Measurements from ENCODE around the gene FCRLA.

DNA sequence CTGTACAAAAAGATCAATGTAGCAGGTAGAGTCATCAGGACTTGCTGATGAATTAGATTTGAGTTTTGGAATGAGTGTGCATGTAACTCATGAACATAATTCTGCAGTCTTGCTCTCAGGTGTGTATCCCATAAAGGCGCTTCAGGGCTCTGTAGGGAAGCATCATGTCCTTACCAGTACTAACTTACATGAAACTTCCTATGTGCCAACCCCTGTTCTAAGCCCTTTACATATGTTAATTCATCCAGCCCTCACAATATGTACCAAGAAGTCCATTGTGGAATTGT lies 12.2 kb downstream of the FCRLA start:
- TF ChIP-seq EP300 (IDR thresholded peaks at IDR 0.05; ENCODE audit: borderline replicate concordance) (no peak), CEBPB (IDR thresholded peaks at IDR 0.05) (no peak), TCF12 (IDR thresholded peaks at IDR 0.05; ENCODE audit: low read depth) (no peak), REST (IDR thresholded peaks at IDR 0.05; ENCODE audit: low read depth) (no peak), RAD21 (IDR thresholded peaks at IDR 0.05; ENCODE audit: low read depth) (no peak), EGR1 (IDR thresholded peaks at IDR 0.05) (no peak)
- TF ChIP-seq, protein P1, sequence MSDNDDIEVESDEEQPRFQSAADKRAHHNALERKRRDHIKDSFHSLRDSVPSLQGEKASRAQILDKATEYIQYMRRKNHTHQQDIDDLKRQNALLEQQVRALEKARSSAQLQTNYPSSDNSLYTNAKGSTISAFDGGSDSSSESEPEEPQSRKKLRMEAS (IDR thresholded peaks at IDR 0.05), result no peak
